ENCODE data around the gene SPTB.

SPTB gene

GRCh38 chr14:64879635-64880220 is at the start of gene SPTB:
Gene SPTB (minus strand): TSS chr14:64879907. CDS start chr14:64823094, 56,813 bp downstream.
- Histone ChIP-seq H4K20me1 (ENCODE audit: insufficient read depth, low read length) (no peaks in the 10 kb centered on the region), H3K36me3 (replicated peaks; ENCODE audit: low read depth, low read length) (no peaks in the 10 kb centered on the region), H3K4me2 (ENCODE audit: low read length) (peak within 1 kb of the TSS; percentile 79), H3K9me3 (ENCODE audit: insufficient read depth, low read length) (no peaks in the 10 kb centered on the region), H3K27me3 (ENCODE audit: low read depth, low read length) (peaks cover 55% of the 10 kb centered on the region), H3K79me2 (ENCODE audit: low read length) (no peaks in the 10 kb centered on the region), H2AFZ (ENCODE audit: low read depth, low read length) (peak within 1 kb of the TSS; percentile 84), H3K27ac (ENCODE audit: low read length) (no peak within 1 kb of the TSS), H3K4me3 (ENCODE audit: low read length) (peak within 1 kb of the TSS; percentile 81), H3K9ac (ENCODE audit: low read length) (peak within 1 kb of the TSS; percentile 54), H3K4me1 (ENCODE audit: low read length) (peaks cover 5% of the 10 kb centered on the region)
- TF ChIP-seq CTCF (IDR thresholded peaks at IDR 0.05; ENCODE audit: low read depth, low read length) (no peak), EZH2phosphoT487 (IDR thresholded peaks at IDR 0.05; ENCODE audit: low read depth) (no peak)

GRCh38 chr14:64929014-64929359 is 49.3 kb upstream of the SPTB start:
- H3K4me2 ChIP-seq (ENCODE audit: low read length), result no peak overlapping the region
- H3K9ac ChIP-seq (ENCODE audit: low read length), result no peak overlapping the region
- no peaks in the 10 kb centered on the region for H3K27me3 ChIP-seq (ENCODE audit: low read depth, low read length)
- TF ChIP-seq CTCF (IDR thresholded peaks at IDR 0.05; ENCODE audit: low read depth, low read length), result no peak
- no peak for TF ChIP-seq EZH2phosphoT487 (IDR thresholded peaks at IDR 0.05; ENCODE audit: low read depth)
- no peaks in the 10 kb centered on the region for H3K79me2 ChIP-seq (ENCODE audit: low read length)
- H2AFZ ChIP-seq (ENCODE audit: low read depth, low read length), result no peak overlapping the region
- H3K4me3 ChIP-seq (ENCODE audit: low read length), result no peak overlapping the region
- H3K36me3 ChIP-seq (replicated peaks; ENCODE audit: low read depth, low read length), result peaks cover 56% of the 10 kb centered on the region
- H4K20me1 ChIP-seq (ENCODE audit: insufficient read depth, low read length), result peaks cover 8% of the 10 kb centered on the region; the same call in 1 of the 2 replicates
- no peak overlapping the region for H3K27ac ChIP-seq (ENCODE audit: low read length)
- H3K4me1 ChIP-seq (ENCODE audit: low read length), result no peaks in the 10 kb centered on the region
- no peaks in the 10 kb centered on the region for H3K9me3 ChIP-seq (ENCODE audit: insufficient read depth, low read length)

GRCh38 chr14:64928239-64929013 is 48.7 kb upstream of the SPTB start:
- H3K9ac ChIP-seq (ENCODE audit: low read length), result no peak overlapping the region
- H2AFZ ChIP-seq (ENCODE audit: low read depth, low read length), result no peak overlapping the region
- no peak overlapping the region for H3K4me3 ChIP-seq (ENCODE audit: low read length)
- TF ChIP-seq CTCF (IDR thresholded peaks at IDR 0.05; ENCODE audit: low read depth, low read length) (no peak), EZH2phosphoT487 (IDR thresholded peaks at IDR 0.05; ENCODE audit: low read depth) (no peak)
- H3K36me3 ChIP-seq (replicated peaks; ENCODE audit: low read depth, low read length), result peaks cover 53% of the 10 kb centered on the region
- no peaks in the 10 kb centered on the region for H3K9me3 ChIP-seq (ENCODE audit: insufficient read depth, low read length)
- H3K27ac ChIP-seq (ENCODE audit: low read length), result no peak overlapping the region
- H3K4me1 ChIP-seq (ENCODE audit: low read length), result no peaks in the 10 kb centered on the region
- peaks cover 8% of the 10 kb centered on the region; the same call in 1 of the 2 replicates for H4K20me1 ChIP-seq (ENCODE audit: insufficient read depth, low read length)
- no peaks in the 10 kb centered on the region for H3K27me3 ChIP-seq (ENCODE audit: low read depth, low read length)
- no peaks in the 10 kb centered on the region for H3K79me2 ChIP-seq (ENCODE audit: low read length)
- H3K4me2 ChIP-seq (ENCODE audit: low read length), result no peak overlapping the region

GRCh38 chr14:64927031-64927430 is 47.3 kb upstream of the SPTB start:
- Histone ChIP-seq H3K27ac (ENCODE audit: low read length) (no peak overlapping the region), H2AFZ (ENCODE audit: low read depth, low read length) (no peak overlapping the region), H3K4me1 (ENCODE audit: low read length) (no peaks in the 10 kb centered on the region), H3K79me2 (ENCODE audit: low read length) (peaks cover 3% of the 10 kb centered on the region; the same call in 1 of the 2 replicates), H4K20me1 (ENCODE audit: insufficient read depth, low read length) (peaks cover 4% of the 10 kb centered on the region; the same call in 1 of the 2 replicates), H3K9me3 (ENCODE audit: insufficient read depth, low read length) (no peaks in the 10 kb centered on the region), H3K27me3 (ENCODE audit: low read depth, low read length) (no peaks in the 10 kb centered on the region), H3K9ac (ENCODE audit: low read length) (no peak overlapping the region), H3K4me2 (ENCODE audit: low read length) (no peak overlapping the region), H3K4me3 (ENCODE audit: low read length) (no peak overlapping the region), H3K36me3 (replicated peaks; ENCODE audit: low read depth, low read length) (peaks cover 40% of the 10 kb centered on the region)
- TF ChIP-seq CTCF (IDR thresholded peaks at IDR 0.05; ENCODE audit: low read depth, low read length) (no peak), EZH2phosphoT487 (IDR thresholded peaks at IDR 0.05; ENCODE audit: low read depth) (no peak)
